ENCODE data around the gene PNPLA2. TPM values are rescaled to one million over a fixed set of nuclear protein-coding genes. Genes with fewer than 3 reads are reported as not detected.

The PNPLA2 gene
- total and polyA plus RNA-seq, 10 of the 15 experiments (the other 5 are each of a cell fraction or from before 2014, with no cell fraction given) = 0.19 to 34.0 (median 8.1) TPM

DNA sequence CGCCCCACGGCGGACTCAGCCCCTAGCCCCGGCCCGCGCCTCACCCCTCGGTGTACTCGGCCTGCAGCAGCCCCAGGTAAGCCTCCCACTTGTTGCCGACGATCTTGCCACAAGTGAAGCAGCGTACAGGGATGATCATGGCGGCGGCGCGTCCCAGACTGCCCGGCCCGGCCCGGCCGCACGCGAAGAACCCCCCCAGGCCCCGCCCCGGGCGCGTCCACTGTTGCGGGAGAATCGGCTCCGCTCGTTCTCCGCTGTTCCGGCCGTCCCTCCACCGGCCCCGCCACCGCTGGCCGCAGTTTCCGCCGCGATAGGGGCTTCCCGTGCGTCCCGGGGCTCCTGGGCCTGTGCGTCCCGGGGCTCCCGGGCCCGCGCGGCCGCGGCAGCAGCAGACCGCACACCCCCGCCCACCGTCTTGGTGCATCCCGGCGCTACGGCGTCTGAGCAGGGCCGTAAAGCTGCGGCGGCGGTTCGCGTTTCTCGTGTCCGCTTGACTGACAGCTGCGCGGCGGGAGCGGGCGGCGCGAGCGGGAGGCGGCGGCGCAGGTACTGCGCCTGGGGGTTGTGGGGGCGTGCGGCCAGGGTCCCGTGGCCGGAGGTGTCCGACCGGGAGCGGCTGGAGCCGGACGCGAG is 23.8 kb downstream of the PNPLA2 start, which contains the start of the genes POLR2L and TSPAN4 (continued):
- TF ChIP-seq NR2C1 (IDR thresholded peaks at IDR 0.05) (no peak; the same call in 1 of the 2 replicates), RAD21 (IDR thresholded peaks at IDR 0.05; ENCODE audit: insufficient read depth, low read depth, low read length) (no peak), CREM (IDR thresholded peaks at IDR 0.05; ENCODE audit: low read depth) (0 out of 2 replicates have a peak, but pooled peaks have one; percentile 23), E2F8 (IDR thresholded peaks at IDR 0.05; ENCODE audit: low read depth, partially characterized antibody) (no peak), HDAC6 (IDR thresholded peaks at IDR 0.05; ENCODE audit: unreplicated experiment) (peak; percentile 85), PML (IDR thresholded peaks at IDR 0.05; ENCODE audit: low read length) (no peak; the same call in 1 of the 2 replicates), HDGF (IDR thresholded peaks at IDR 0.05) (no peak), GABPA (IDR thresholded peaks at IDR 0.05; ENCODE audit: low read depth) (no peak), SMAD5 (IDR thresholded peaks at IDR 0.05; ENCODE audit: low read depth) (peak; percentile 92), TAF1 (IDR thresholded peaks at IDR 0.05; ENCODE audit: borderline replicate concordance, low read depth, low read length) (peak; percentile 95), LARP7 (IDR thresholded peaks at IDR 0.05) (peak; percentile 99), NBN (IDR thresholded peaks at IDR 0.05) (no peak), ETV6 (conservative IDR thresholded peaks at IDR 0.05 in 1 of 2, IDR thresholded peaks at IDR 0.05 in 1 of 2; ENCODE audit: borderline replicate concordance in 1 of 2, low read depth in 1 of 2) (no peak), NFYB (IDR thresholded peaks at IDR 0.05; ENCODE audit: insufficient read depth, low read depth, low read length) (no peak), RELA (IDR thresholded peaks at IDR 0.05; ENCODE audit: borderline replicate concordance, partially characterized antibody) (peak; percentile 94), CBX5 (IDR thresholded peaks at IDR 0.05; ENCODE audit: low read depth) (no peak), DPF2 (IDR thresholded peaks at IDR 0.05) (peak; percentile 97), ASH2L (IDR thresholded peaks at IDR 0.05; ENCODE audit: borderline replicate concordance, low read depth) (no peak), POLR2AphosphoS5 (IDR thresholded peaks at IDR 0.05; ENCODE audit: low read length) (peak; percentile 99), USF1 (IDR thresholded peaks at IDR 0.05; ENCODE audit: borderline replicate concordance, extremely low read length, insufficient read depth, low read depth, low read length) (no peak), NRF1 (conservative IDR thresholded peaks at IDR 0.05; ENCODE audit: low read depth, low read length) (0 out of 2 replicates have a peak, but pooled peaks have one; percentile 20), NFXL1 (IDR thresholded peaks at IDR 0.05; ENCODE audit: borderline replicate concordance) (no peak), ZNF622 (IDR thresholded peaks at IDR 0.05) (no peak)
- TF ChIP-seq, protein P1, sequence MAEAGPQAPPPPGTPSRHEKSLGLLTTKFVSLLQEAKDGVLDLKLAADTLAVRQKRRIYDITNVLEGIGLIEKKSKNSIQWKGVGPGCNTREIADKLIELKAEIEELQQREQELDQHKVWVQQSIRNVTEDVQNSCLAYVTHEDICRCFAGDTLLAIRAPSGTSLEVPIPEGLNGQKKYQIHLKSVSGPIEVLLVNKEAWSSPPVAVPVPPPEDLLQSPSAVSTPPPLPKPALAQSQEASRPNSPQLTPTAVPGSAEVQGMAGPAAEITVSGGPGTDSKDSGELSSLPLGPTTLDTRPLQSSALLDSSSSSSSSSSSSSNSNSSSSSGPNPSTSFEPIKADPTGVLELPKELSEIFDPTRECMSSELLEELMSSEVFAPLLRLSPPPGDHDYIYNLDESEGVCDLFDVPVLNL (IDR thresholded peaks at IDR 0.05; ENCODE audit: low read depth, low read length) = peak; percentile 36; the same call in 1 of the 2 replicates
- TF ChIP-seq, protein P2, sequence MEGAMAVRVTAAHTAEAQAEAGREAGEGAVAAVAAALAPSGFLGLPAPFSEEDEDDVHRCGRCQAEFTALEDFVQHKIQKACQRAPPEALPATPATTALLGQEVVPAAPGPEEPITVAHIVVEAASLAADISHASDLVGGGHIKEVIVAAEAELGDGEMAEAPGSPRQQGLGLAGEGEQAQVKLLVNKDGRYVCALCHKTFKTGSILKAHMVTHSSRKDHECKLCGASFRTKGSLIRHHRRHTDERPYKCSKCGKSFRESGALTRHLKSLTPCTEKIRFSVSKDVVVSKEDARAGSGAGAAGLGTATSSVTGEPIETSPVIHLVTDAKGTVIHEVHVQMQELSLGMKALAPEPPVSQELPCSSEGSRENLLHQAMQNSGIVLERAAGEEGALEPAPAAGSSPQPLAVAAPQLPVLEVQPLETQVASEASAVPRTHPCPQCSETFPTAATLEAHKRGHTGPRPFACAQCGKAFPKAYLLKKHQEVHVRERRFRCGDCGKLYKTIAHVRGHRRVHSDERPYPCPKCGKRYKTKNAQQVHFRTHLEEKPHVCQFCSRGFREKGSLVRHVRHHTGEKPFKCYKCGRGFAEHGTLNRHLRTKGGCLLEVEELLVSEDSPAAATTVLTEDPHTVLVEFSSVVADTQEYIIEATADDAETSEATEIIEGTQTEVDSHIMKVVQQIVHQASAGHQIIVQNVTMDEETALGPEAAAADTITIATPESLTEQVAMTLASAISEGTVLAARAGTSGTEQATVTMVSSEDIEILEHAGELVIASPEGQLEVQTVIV (IDR thresholded peaks at IDR 0.05; ENCODE audit: borderline replicate concordance, partially characterized antibody) = peak; percentile 96

Data from GM12878 (cell line).